HG03064 (cell line): ENCODE results near the gene PGGHG.
"Not testable (repeated sequence)": the region's sequence is repeated elsewhere in the genome, so short reads cannot be mapped to it uniquely, and the experiment has no call there.

ENCODE experiments used
- ATAC-seq: cut with Tn5 transposase; IDR thresholded peaks from one replicate; pipeline ENCODE4 v1.9.1; 2021; ENCODE audit warnings: low read depth; ENCODE audit not compliant: unreplicated experiment

Gene PGGHG

GRCh38 chr11:284105-285020, 4.6 kb upstream of the PGGHG start:
- no peak for ATAC-seq

GRCh38 chr11:285021-285893, 3.7 kb upstream of the PGGHG start:
- ATAC-seq, result no peak

GRCh38 chr11:285894-286220, 3.1 kb upstream of the PGGHG start:
- ATAC-seq, result no peak

- not testable (repeated sequence) for ATAC-seq
Measured at GRCh38 chr11:286977-287820, 1.7 kb upstream of the PGGHG start.

- ATAC-seq, result no peak
Measured at GRCh38 chr11:287821-288477, 977 bp upstream of the PGGHG start.

- ATAC-seq, result no peak
Measured at GRCh38 chr11:289398-289711, 429 bp downstream of the PGGHG start.

GRCh38 chr11:289712-290620, 1.0 kb downstream of the PGGHG start:
- no peak for ATAC-seq

- ATAC-seq, result no peak
Measured at GRCh38 chr11:290621-291231, 1.8 kb downstream of the PGGHG start.

- no peak for ATAC-seq
Measured at GRCh38 chr11:291281-292210, 2.6 kb downstream of the PGGHG start.

- ATAC-seq, result no peak
Measured at GRCh38 chr11:292211-293121, 3.5 kb downstream of the PGGHG start.

GRCh38 chr11:293271-293851, 4.4 kb downstream of the PGGHG start:
- no peak for ATAC-seq

GRCh38 chr11:293852-294661, 5.1 kb downstream of the PGGHG start:
- ATAC-seq, result no peak

GRCh38 chr11:294780-295179, 5.9 kb downstream of the PGGHG start:
- no peak for ATAC-seq

- ATAC-seq, result no peak
Measured at GRCh38 chr11:295351-296170, 6.6 kb downstream of the PGGHG start.
